GM18517 (cell line): ENCODE results near the gene EIF2S3.
A peak's percentile ranks its signal among the peaks of the same experiment; 100 is the strongest.
"Not testable (repeated sequence)": the region's sequence is repeated elsewhere in the genome, so short reads cannot be mapped to it uniquely, and the experiment has no call there.

Experiments used
- ATAC-seq: cut with Tn5 transposase; IDR thresholded peaks from one replicate; pipeline ENCODE4 v1.9.1; 2021; ENCODE audit warnings: mild to moderate bottlenecking, moderate library complexity; ENCODE audit not compliant: unreplicated experiment

The EIF2S3 gene

DNA sequence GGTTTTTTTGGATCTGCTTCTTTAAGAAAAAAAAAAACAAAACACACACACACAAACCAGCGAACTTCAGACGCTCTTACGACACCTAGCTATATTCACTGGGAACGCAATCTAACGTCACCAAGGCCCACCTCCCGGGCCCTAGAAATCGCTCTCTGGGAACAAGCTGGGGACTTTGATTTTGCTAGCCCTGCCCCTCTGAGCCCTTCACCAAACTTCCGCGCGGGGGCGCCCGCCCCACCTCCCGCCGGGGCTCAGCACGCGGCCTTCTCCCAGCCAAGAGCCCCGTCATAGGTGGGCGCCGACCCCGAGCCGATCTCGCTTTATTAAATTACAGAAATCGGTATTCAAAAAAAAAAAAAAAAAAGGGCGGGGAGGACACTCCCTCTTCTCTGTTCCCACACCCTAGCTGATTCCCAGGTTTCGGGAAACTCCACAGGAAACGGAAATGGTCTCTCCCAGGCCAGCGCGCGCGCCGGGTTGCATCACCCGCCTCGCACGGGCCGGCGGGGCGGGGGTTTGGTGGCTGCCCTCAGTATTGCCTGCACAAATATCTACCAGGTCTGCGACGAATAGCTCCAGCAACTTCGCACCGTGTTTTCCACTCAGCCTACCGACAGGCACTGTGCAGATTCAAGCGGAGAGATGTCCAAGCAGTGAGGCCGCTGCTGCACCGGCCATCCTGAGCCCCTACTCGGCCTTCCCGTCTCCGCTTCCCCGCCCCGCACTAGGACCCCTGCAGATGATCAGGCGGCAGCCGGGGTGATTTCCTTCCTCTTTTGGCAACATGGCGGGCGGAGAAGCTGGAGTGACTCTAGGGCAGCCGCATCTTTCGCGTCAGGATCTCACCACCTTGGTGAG lies at the start of gene EIF2S3:
EIF2S3 (plus strand) TSS at position 775 of the 861 bp plus-strand sequence; CDS start at position 788, 13 bp downstream.
- peak; percentile 95 for ATAC-seq

DNA sequence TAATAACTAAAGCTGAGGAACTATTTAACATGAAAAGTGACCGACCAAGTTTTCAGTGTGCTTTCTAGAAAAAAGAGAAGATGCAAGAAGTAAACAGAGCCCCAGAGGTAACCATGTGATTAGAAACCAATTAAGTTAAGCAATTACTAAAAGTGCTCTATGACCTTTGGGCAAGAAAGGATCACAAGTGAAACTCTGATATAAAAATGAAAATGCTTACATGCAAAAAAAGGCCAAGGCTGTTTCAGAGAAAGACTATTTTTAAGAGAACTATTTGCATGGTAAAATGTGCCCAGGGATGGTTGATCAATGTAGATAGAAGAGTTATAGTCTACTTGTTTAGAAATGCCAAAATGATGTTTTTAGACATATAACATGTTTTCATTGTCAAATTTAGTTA lies 49.7 kb upstream of the EIF2S3 start:
- ATAC-seq = peak; percentile 56

DNA sequence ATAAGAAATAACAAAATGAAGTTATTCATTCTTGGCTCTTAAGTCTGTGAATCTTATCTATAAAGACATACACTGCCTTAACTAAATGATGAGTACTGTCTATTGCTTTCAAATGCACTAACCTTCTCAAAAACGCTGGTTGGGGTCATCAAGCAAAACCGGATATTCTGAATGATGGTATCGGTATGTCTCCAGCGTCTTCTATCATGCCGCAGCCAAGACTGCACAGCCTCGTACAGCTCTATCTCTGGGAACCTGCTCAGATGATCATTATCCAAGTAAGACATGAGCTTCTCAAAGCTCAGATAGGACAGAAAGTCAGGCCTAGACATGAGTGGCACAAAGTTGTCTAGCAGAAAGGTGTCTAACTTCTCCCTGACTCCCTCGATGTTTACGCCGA lies 48.9 kb upstream of the EIF2S3 start:
- ATAC-seq = no peak

DNA sequence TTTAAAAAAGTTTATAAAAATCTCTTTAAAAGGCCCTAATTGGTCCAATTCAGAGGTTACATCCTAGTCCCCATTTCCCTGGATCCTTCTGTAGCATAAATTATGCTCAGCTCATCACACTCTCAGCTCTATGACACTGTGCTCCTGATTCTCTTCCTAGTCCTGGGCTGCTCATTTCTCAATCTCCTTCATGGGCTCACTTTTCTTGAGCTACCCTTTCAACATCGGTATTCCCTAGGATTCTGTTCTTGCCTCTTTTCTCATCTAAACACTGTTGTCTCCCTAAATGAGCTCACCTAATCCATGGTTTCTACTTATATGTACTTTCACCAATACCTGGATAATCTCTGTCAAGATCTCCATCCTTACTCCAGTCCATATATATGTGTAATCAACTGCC lies 42.5 kb upstream of the EIF2S3 start:
- no peak for ATAC-seq

DNA sequence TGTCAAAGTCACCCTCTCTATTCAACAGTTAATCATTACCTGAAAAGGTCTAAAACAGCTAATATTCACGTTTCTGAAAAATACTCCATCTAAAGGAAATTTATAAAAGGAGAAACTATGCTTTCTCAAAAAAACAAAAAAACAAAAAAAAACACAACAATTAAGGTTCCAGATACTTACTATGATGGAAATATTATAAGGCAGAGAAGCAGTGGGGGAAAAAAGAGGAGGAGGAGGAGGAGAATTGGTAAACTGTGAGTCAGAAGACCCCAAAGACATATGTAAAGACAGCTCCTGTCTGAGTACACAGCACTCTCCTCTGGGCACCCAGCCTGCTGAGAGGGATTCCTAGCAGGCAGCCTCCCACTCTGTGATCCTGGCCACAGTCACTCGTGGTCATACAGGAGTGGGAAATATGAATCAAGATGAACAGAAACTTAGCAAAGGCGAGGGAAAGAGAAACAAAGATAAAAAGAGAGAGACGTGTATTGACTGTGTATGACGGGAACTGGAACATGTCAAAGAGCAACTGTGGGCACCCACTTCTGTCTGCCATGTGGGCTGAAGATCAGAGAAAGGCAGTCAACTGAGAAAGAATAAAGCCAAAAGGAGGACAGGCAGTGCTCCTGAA lies 40.3 kb upstream of the EIF2S3 start:
- ATAC-seq = peak; percentile 62

DNA sequence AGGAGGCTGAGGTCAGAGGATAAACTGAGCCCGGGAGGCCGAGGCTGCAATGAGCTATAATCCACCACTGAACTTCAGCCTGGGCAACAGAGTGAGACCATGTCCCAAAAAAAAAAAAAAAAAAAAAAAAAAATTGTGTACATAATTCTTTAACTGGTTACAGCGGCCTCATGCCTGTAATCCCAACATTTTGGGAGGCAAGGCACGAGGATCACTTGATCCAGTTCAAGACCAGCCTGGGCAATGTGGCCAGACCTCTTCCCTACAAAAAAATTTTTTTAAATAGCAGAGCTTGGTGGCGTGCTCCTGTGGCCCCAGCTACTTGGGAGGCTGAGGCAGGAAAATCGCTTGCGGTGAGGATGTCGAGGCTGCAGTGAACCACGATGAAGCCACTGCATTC lies 37.1 kb upstream of the EIF2S3 start:
- no peak for ATAC-seq

DNA sequence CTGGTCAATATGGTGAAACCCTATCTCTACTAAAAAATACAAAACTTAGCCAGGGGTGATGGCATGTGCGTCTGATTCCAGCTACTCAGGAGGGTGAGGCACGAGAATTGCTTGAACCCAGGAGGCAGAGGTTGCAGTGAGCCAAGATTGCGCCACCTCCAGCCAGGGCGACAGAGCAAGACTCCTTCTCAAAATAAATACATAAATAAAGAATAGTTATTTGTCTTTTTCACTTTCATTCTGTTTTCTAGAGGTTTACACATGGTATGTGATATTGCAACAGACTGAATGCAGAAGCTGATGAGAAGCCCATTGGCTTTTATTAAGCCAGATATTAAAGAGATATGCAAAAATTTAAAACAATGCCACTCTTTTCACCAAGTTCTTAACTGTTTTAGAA lies 35.9 kb upstream of the EIF2S3 start:
- no peak for ATAC-seq

DNA sequence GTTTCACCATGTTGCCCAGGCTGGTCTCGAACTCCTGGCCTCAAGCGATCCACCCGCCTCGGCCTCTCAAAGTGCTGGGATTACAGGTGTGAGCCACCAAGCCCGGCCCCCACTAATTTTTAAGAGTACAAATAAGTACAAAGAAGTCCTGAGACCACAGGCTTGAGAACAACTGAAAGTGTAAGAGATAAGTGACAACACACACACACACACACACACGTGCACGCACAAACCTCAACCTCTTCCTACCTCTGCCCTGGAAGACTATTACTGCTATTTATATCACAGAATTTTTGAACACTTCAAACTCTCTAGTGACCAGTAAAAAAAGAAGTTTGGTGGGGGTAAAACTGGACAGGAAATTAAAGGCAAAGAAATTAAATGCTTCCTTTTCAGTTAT lies 35.3 kb upstream of the EIF2S3 start:
- no peak for ATAC-seq

GRCh38 chrX:24020306-24020876 lies 34.4 kb upstream of the EIF2S3 start:
- ATAC-seq = no peak

GRCh38 chrX:24023544-24023943 lies 31.2 kb upstream of the EIF2S3 start:
- no peak for ATAC-seq

DNA sequence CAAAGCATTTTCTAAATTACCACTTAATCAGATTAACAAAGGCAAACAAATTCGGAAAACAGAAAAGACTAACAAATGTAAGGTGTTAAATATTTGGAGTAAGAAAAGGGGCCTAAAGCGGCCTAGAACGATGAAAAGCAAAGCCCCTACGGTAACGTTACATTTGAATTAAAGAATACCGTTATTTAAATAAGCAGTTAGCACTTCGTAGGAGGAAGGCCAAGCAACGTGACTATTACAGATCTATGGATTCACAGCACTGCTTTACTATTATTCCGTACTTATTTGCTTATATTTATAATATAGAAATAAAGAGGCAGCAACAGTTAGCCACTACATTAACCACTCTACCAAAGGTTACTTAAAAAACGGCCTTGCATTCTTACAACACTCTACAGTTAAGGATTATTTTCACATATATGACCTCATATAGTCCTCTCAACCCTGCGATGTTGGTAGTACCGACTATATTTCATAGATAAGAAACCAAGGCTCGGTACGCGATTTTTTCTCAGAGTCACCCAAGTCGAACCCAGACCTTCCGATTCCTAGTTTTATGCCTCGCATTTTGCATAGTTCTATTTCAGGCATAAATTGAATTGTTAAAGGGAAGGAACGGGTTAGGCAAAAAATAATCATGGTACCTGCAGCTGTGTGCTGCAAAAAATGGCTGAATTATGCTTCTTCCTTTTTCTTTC lies 30.6 kb upstream of the EIF2S3 start:
- no peak for ATAC-seq

DNA sequence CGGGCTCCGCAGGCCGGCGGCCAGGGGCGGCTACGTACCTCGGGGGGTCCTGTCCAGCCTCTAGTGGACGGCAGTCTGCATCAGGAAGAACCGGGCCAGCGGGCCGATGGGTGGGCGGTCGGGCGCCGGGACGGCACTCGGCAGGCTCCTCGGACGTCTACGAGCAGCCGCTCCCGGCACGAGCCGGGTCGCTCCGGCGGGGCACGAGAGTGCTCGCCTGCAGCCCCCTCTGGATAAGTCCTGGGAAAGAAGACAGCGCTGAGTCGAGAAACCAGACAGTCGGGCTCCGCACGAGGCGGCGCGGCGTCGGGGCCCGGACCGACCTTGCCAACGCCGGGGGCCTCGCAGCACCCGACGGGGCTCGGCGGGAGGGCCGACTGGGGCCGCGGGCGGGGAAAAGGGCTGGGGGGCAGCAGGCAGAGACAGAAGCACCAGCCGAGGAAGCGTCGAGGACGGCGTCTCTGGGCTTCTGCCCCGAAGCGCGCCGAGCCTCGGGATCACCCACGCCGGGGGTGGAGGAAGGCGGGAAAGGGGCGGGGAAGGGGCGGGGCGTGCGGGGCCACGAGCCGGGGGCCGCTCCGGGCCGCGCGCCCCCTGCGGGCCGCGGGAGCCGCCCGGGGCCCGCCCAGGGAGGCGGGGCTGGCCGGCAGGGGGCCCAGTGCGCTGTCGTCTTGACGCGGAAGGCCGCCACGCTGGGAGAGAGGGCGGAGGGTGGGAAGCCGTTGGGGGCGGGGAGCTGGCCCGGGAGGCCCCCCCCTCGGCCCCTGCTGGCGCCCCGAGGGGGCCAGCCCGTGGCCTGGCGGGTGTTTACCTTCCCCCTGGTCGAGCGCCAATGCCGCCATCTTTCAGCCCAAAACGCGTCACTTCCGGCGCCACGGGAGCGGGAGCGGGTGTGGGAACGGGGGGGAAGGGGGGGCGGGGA lies 29.7 kb upstream of the EIF2S3 start:
- peak; percentile 73 for ATAC-seq

DNA sequence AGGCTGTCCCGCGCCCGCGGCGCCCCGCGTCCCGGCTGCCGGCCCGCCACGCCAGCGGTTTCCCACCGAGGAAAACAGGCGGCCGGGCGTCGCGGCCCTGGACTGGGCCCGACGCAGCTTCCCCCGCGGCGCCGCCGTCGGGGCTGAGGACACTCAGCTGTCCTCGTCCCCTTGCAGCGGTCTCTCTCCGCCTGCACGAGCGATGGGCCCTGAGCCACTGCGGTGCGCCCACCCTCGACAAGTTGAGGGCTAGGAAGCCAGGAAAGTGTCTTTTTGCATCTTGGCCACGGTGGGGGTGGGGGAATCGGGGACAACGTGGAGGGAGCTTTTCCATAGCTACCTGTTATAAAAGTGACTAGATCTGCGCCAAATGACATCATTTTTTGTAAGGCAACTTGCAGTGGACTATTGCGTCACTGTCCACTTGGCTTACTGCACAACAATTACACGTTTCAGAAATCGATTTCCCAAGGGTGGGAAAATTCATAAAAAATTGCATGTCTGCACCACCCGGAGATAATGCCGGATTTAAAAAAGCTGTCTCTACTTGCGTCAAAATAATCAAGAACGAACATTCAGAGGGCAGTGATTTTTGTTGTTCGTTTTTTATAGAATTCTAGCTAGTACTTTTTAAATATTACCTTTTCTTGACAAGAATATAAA lies 28.9 kb upstream of the EIF2S3 start:
- peak; percentile 23 for ATAC-seq

DNA sequence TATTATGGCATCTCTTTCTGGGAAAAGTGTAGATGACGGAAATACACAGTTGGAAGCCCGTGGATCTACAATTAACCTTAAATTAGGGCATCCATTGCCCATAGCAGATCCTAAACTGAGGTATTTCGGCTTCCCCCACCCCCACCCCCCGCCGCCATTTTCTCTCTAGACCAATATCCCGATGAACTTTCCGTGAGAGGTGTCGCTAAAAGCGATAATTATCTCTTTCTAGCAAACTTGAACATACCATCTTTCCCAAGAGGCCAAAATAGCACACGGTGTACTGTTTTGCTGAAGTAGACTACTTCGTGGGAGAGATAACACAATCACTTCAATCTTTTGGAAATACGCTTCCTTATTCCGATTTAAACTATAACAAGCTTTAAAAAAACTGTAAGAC lies 28.3 kb upstream of the EIF2S3 start:
- no peak for ATAC-seq

GRCh38 chrX:24027086-24027485 lies 27.7 kb upstream of the EIF2S3 start, which contains the start of gene KLHL15:
KLHL15 (minus strand) TSS chrX:24027186; CDS start chrX:24006693, 20,493 bp downstream.
- ATAC-seq = no peak

DNA sequence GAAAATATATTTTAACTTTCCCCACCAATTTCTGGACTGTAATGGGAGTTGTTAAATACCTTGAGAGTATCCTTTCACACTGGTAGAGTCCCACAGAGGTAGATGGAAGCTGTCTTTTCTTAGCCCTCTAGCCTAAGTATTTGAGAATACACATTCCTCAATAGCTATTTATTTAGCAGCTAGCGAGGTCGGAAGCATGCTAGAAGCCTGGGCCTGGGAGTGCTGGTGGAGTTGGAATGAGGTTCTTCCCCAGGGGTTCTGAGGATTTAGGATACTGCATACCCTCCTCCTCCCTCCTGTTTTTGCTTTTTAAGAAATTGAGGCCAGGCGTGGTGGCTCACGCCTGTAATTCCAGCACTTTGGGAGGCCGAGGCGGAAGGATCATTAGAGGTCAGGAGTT lies 26.8 kb upstream of the EIF2S3 start:
- ATAC-seq = no peak

- ATAC-seq = no peak
Measured at GRCh38 chrX:24030597-24030996, 24.2 kb upstream of the EIF2S3 start.

DNA sequence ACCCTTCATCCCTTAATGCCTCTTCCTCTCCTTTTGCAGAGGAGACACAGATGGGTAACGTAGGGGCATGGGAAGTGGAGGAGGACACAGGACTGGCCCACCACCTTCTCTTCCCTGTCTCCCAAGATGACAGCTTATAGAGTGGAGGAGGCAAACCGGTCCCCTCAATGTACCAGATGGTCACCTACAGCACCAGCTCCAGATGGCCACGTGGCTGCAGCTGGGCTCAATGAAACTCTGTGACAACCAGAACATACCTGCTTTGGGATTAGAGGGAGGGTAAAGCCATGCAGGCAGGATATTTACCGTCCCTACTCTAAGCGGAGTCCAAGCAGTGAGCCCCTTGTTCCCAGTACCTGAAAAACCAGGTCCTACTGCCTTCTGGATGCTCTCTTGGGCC lies 20.3 kb upstream of the EIF2S3 start:
- no peak for ATAC-seq

DNA sequence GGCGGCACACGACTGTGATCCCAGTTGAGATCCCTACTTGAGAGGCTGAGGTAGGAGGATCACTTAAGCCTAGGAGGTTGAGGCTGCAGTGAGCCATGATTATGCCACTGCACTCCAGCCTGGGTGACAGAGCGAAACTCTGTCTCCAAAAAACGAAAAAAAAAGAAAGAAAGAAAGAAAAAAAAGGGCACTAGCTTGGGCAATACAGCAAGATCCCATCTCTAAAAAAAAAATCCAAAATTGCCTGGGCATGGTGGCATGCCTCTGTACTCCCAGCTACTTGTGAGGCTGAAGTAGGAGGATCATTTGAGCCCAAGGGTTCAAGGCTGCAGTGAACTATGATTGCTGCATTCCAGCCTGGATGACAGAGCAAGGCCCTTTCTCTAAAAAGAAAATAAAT lies 17.0 kb upstream of the EIF2S3 start:
- ATAC-seq = no peak

DNA sequence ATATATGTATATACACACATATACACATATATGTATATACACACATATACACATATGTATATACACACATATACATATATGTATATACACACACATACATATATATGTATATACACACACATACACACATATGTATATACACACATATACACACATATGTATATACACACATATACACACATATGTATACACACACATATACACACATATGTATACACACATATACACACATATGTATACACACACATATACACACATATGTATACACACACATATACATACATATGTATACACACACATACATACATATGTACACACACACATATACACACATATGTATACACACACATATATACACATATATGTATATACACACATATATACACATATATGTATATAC lies 8.7 kb upstream of the EIF2S3 start:
- ATAC-seq = not testable (repeated sequence)
